H1 (cell line): ENCODE results near the gene VSTM2B.

Source experiments
- ASH2L ChIP-seq: fragments of 200-600, 300-600 bp; sonication (generic); IDR thresholded peaks from one replicate; pipeline ENCODE4 v1.7.1; 2017; ENCODE audit warnings: low read length
- BACH1 ChIP-seq: IDR thresholded peaks from 2 replicates; pipeline ENCODE4 v1.6.1; 2012; ENCODE audit warnings: low read length, improper control_type of control experiment
- BCL11A ChIP-seq, 2 experiments: IDR thresholded peaks; one replicate each; pipeline ENCODE4 v1.6.1; 2011; ENCODE audit warnings: low read depth in 2 of 2, low read length in 2 of 2, mild to moderate bottlenecking in 2 of 2
- CTCF ChIP-seq, 3 experiments: IDR thresholded peaks; 1 replicate in 2 of 3; 2 replicates in 1 of 3; pipeline versions ENCODE4 v1.5.1 to v1.6.1; 2011; ENCODE audit warnings: low read length in 3 of 3, mild to moderate bottlenecking in 3 of 3, inconsistent platforms in 2 of 3, low read depth in 1 of 3, moderate library complexity in 1 of 3; ENCODE audit not compliant: insufficient read depth in 1 of 3; ENCODE audit errors: control extremely low read depth in 1 of 3
- EP300 ChIP-seq, 2 experiments: IDR thresholded peaks; 1 replicate in 1 of 2; 2 replicates in 1 of 2; pipeline ENCODE4 v1.6.1; 2011 to 2012; ENCODE audit warnings: low read depth in 2 of 2, low read length in 2 of 2, mild to moderate bottlenecking in 2 of 2, borderline replicate concordance in 1 of 2, inconsistent platforms in 1 of 2, moderate library complexity in 1 of 2
- EZH2 ChIP-seq: fragments of 200-600 bp; sonication (generic); IDR thresholded peaks from 2 replicates; pipeline ENCODE4 v1.7.1; 2012; ENCODE audit warnings: low read depth, mild to moderate bottlenecking, moderate library complexity, low read length, inconsistent platforms; ENCODE audit not compliant: severe bottlenecking
- GABPA ChIP-seq: IDR thresholded peaks from 2 replicates; pipeline ENCODE4 v1.6.1; 2011; ENCODE audit warnings: mild to moderate bottlenecking, low read length, moderate library complexity, borderline replicate concordance; ENCODE audit not compliant: insufficient read depth
- JUND ChIP-seq: IDR thresholded peaks from 2 replicates; pipeline ENCODE4 v1.6.1; 2011; ENCODE audit warnings: mild to moderate bottlenecking, improper control_type of control experiment, low read length
- NRF1 ChIP-seq: IDR thresholded peaks from 2 replicates; pipeline ENCODE4 v1.6.1; 2011; ENCODE audit warnings: mild to moderate bottlenecking, low read depth, low read length, improper control_type of control experiment
- PHF8 ChIP-seq: fragments of 200-600 bp; sonication (generic); conservative IDR thresholded peaks from 2 replicates; pipeline ENCODE4 v1.7.1; 2012; ENCODE audit warnings: low read depth, mild to moderate bottlenecking, inconsistent platforms, low read length, moderate library complexity
- POLR2A ChIP-seq, 2 experiments: IDR thresholded peaks; 1 replicate in 1 of 2; 2 replicates in 1 of 2; pipeline ENCODE4 v1.6.1; 2011; ENCODE audit warnings: low read depth in 2 of 2, low read length in 2 of 2, mild to moderate bottlenecking in 2 of 2; ENCODE audit errors: control extremely low read depth in 1 of 2
- RFX5 ChIP-seq: IDR thresholded peaks from 2 replicates; pipeline ENCODE4 v1.6.1; 2011; ENCODE audit warnings: low read depth, low read length, improper control_type of control experiment, borderline replicate concordance
- TAF1 ChIP-seq: IDR thresholded peaks from 2 replicates; pipeline ENCODE4 v1.6.1; 2011; ENCODE audit warnings: mild to moderate bottlenecking, low read depth, low read length
- TF ChIP-seq, protein P1 (sequence below): IDR thresholded peaks from 2 replicates; pipeline ENCODE4 v1.6.1; 2012; ENCODE audit warnings: low read length, inconsistent platforms

DNA sequence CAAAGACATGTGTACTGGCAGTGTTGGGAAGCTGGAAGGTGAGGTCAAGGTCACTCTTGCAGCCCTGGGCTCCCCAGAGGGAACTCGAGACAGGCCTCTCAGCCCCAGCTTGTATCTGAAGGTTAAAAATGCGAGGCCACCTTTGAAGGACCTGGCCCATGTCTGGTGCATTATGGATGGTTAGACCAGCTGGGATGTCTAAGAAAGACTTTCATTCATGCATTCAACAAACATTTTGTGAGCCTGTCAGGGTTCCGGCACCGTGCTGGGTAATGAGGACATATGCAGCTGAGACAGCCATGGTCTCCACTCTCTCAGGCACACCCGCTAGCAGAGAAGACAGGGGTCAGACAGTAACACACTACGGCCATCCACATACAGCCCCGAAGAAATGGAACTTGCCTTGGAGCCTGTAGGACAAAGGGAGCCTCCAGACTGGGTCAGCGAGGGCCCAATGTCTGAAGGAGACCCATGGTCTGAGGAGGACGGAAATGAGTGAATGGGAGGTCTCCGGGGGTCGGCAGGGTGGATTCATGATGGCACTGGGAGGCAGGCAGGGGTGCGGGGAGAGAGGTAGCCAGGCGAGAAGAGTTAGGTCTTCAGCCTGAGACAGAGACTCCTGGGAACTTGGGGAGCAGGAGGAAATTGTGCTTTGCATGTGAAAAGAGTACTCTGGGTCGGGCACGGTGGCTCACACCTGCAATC lies 19.0 kb downstream of the VSTM2B start:
- no peak for TF ChIP-seq NRF1
- TF ChIP-seq BCL11A (IDR thresholded peaks at IDR 0.05; ENCODE audit: low read depth in 2 of 2, low read length in 2 of 2), result no peak
- TF ChIP-seq EP300 (IDR thresholded peaks at IDR 0.05; ENCODE audit: borderline replicate concordance in 1 of 2, low read depth in 2 of 2, low read length in 2 of 2), result no peak
- TF ChIP-seq RFX5, result no peak
- TF ChIP-seq POLR2A (IDR thresholded peaks at IDR 0.05; ENCODE audit: control extremely low read depth in 1 of 2, low read depth in 2 of 2, low read length in 2 of 2), result no peak
- TF ChIP-seq PHF8, result no peak
- TF ChIP-seq GABPA, result no peak
- TF ChIP-seq, protein P1, sequence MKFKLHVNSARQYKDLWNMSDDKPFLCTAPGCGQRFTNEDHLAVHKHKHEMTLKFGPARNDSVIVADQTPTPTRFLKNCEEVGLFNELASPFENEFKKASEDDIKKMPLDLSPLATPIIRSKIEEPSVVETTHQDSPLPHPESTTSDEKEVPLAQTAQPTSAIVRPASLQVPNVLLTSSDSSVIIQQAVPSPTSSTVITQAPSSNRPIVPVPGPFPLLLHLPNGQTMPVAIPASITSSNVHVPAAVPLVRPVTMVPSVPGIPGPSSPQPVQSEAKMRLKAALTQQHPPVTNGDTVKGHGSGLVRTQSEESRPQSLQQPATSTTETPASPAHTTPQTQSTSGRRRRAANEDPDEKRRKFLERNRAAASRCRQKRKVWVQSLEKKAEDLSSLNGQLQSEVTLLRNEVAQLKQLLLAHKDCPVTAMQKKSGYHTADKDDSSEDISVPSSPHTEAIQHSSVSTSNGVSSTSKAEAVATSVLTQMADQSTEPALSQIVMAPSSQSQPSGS, result no peak
- TF ChIP-seq JUND, result no peak
- TF ChIP-seq ASH2L, result no peak
- TF ChIP-seq CTCF (IDR thresholded peaks at IDR 0.05; ENCODE audit: control extremely low read depth in 1 of 3, insufficient read depth in 1 of 3, low read depth in 1 of 3, low read length in 3 of 3), result no peak
- no peak for TF ChIP-seq EZH2
- no peak for TF ChIP-seq TAF1
- TF ChIP-seq BACH1, result no peak
